Sigmoid colon (tissue), 7 donors: ENCODE measurements around the gene DICER1. TPM values are rescaled to one million over a fixed set of nuclear protein-coding genes. Genes with fewer than 3 reads are reported as not detected.

ENCODE experiments used
- DNase-seq: peaks from one replicate; pipeline ENCODE4 v3.0.0-alpha.2; 2019
- H3K27ac ChIP-seq, 4 donors: fragments of 200-600 bp; sonication (generic); one replicate each; pipeline ENCODE4 v1.5.1; 2016 to 2019; ENCODE audit warnings: mild to moderate bottlenecking in 1 of 4
- H3K27me3 ChIP-seq, 3 donors: fragments of 200-600 bp; sonication (generic); one replicate each; pipeline ENCODE4 v1.5.1; 2019; ENCODE audit warnings: mild to moderate bottlenecking in 1 of 3
- H3K36me3 ChIP-seq, 4 donors: fragments of 200-600 bp; sonication (generic); one replicate each; pipeline ENCODE4 v1.5.1; 2016 to 2019
- H3K4me1 ChIP-seq, 4 donors: fragments of 200-600 bp; sonication (generic); one replicate each; pipeline ENCODE4 v1.5.1; 2017 to 2019
- H3K4me3 ChIP-seq, 4 donors: fragments of 200-600 bp; sonication (generic); one replicate each; pipeline ENCODE4 v1.5.1; 2017 to 2019; ENCODE audit warnings: mild to moderate bottlenecking in 2 of 4, moderate library complexity in 1 of 4
- H3K9me3 ChIP-seq, 4 donors: fragments of 200-600 bp in 3 of 4; sonication (generic) in 3 of 4; one replicate each; pipeline versions ENCODE4 v1.5.1 to v1.6.1; 2013 to 2019
- CTCF ChIP-seq, 4 experiments: fragments of 450-650 bp in 3 of 4; fragments of 200-600 bp in 1 of 4; IDR thresholded peaks; one replicate each; pipeline ENCODE4 v1.5.1; 2016 to 2019; ENCODE audit warnings: antibody characterized with exemption in 4 of 4, mild to moderate bottlenecking in 3 of 4, moderate library complexity in 2 of 4
- EP300 ChIP-seq, 4 donors: sonication (generic); formaldehyde crosslinking; IDR thresholded peaks; one replicate each; pipeline ENCODE4 v1.6.1; 2017; ENCODE audit warnings: antibody characterized with exemption in 4 of 4
- POLR2A ChIP-seq, 2 donors: fragments of 450-650 bp; IDR thresholded peaks; one replicate each; pipeline ENCODE4 v1.6.1; 2016; ENCODE audit warnings: antibody characterized with exemption in 2 of 2, mild to moderate bottlenecking in 2 of 2, moderate library complexity in 2 of 2
- POLR2AphosphoS5 ChIP-seq, 4 donors: sonication (generic); formaldehyde crosslinking; IDR thresholded peaks; one replicate each; pipeline ENCODE4 v1.6.1; 2017; ENCODE audit warnings: antibody characterized with exemption in 4 of 4
- WGBS, 2 donors: extraction: QIAGEN DNeasy Blood & Tissue Kit; methylation state at CpG; one replicate each; pipeline ENCODE4 v1.1.7; 2013; 5-methylcytosine and 5-hydroxymethylcytosine counted together
- intact Hi-C: fragments of 100-400 bp; cut with DNase I; formaldehyde crosslinking; loops from one replicate; pipeline ENCODE4 v1.15.1; 2023
- polyA plus RNA-seq, 3 donors: library from polyadenylated mRNA; stranded (reverse); fragments of 200-250 nt; gene quantifications; one replicate each; pipeline ENCODE4 v1.2.3, GENCODE V29; 2013
- total RNA-seq, 4 donors: library from RNA; depleted of rRNA; stranded (reverse); fragments of >200 nt; gene quantifications; one replicate each; pipeline ENCODE4 v1.1.0, GENCODE V29; 2016
- donor health status: healthy with polysubstance abuse.
- donor health status: Bipolar disorder and iron deficiency.
- donor health status: healthy.

Gene DICER1
- total and polyA plus RNA-seq, 7 donors = 6.0 to 77.0 (median 44.9) TPM

GRCh38 chr14:95040708-95041476 is 116.4 kb downstream of the DICER1 start:
- WGBS, 2 donors = 76 to 79% methylated on average over 9 of the region's 9 CpGs
- Histone ChIP-seq H3K27me3 (no peaks in the 10 kb centered on the region), H3K4me1 (peaks cover 0 to 12% (median 9%) of the 10 kb centered on the region in 4 donors), H3K4me3 (no peak overlapping the region), H3K36me3 (no peaks in the 10 kb centered on the region), H3K9me3 (no peaks in the 10 kb centered on the region), H3K27ac (peak overlapping the region in 1 of 4 donors; percentile 37)
- DNase-seq = peak; percentile 40
- intact Hi-C loops = loop anchor here (2.0 kb wide), 1 partner anchor 28 kb away; no protein-coding TSS in a partner anchor
- no peak for TF ChIP-seq POLR2AphosphoS5 (IDR thresholded peaks at IDR 0.05)
- no peak for TF ChIP-seq POLR2A (IDR thresholded peaks at IDR 0.05)
- no peak for TF ChIP-seq EP300 (IDR thresholded peaks at IDR 0.05)
- no peak for TF ChIP-seq CTCF (IDR thresholded peaks at IDR 0.05)

- Histone ChIP-seq H3K4me3 (no peak overlapping the region), H3K9me3 (no peaks in the 10 kb centered on the region), H3K36me3 (no peaks in the 10 kb centered on the region), H3K4me1 (peaks cover 0 to 12% (median 9%) of the 10 kb centered on the region in 4 donors), H3K27me3 (no peaks in the 10 kb centered on the region), H3K27ac (no peak overlapping the region)
- intact Hi-C loops = loop anchor here (2.0 kb wide), 1 partner anchor 27 kb away; no protein-coding TSS in a partner anchor
- no peak for TF ChIP-seq POLR2A (IDR thresholded peaks at IDR 0.05)
- no peak for TF ChIP-seq POLR2AphosphoS5 (IDR thresholded peaks at IDR 0.05)
- no peak for TF ChIP-seq EP300 (IDR thresholded peaks at IDR 0.05)
- TF ChIP-seq CTCF (IDR thresholded peaks at IDR 0.05) = no peak
- 73 to 89% methylated on average over 4 of the region's 4 CpGs for WGBS, 2 donors
- DNase-seq = peak; percentile 57
Observed at GRCh38 chr14:95039993-95040348, 117.4 kb downstream of the DICER1 start.

GRCh38 chr14:95039259-95039992 is 117.9 kb downstream of the DICER1 start:
- Histone ChIP-seq H3K9me3 (no peaks in the 10 kb centered on the region), H3K27ac (no peak overlapping the region), H3K4me3 (no peak overlapping the region), H3K36me3 (no peaks in the 10 kb centered on the region), H3K4me1 (peaks cover 0 to 12% (median 9%) of the 10 kb centered on the region in 4 donors), H3K27me3 (no peaks in the 10 kb centered on the region)
- peak; percentile 50 for DNase-seq
- intact Hi-C loops = no loop called here
- TF ChIP-seq CTCF (IDR thresholded peaks at IDR 0.05) (no peak), EP300 (IDR thresholded peaks at IDR 0.05) (no peak), POLR2A (IDR thresholded peaks at IDR 0.05) (no peak)
- WGBS, 2 donors = 75 to 87% methylated on average over 17 of the region's 17 CpGs

- no peak overlapping the region for H3K27ac ChIP-seq
- no peak overlapping the region for H3K4me3 ChIP-seq
- DNase-seq = no peak
- H3K36me3 ChIP-seq = no peaks in the 10 kb centered on the region
- intact Hi-C loops = no loop called here
- H3K9me3 ChIP-seq = no peaks in the 10 kb centered on the region
- peaks cover 0 to 12% (median 9%) of the 10 kb centered on the region in 4 donors for H3K4me1 ChIP-seq
- H3K27me3 ChIP-seq = no peaks in the 10 kb centered on the region
- TF ChIP-seq POLR2A (IDR thresholded peaks at IDR 0.05) (no peak), POLR2AphosphoS5 (IDR thresholded peaks at IDR 0.05) (no peak), EP300 (IDR thresholded peaks at IDR 0.05) (no peak), CTCF (IDR thresholded peaks at IDR 0.05) (no peak)
- 66 to 81% methylated on average over 9 of the region's 9 CpGs for WGBS, 2 donors
Observed at GRCh38 chr14:95038521-95039250, 118.6 kb downstream of the DICER1 start.
